DOHH2 (cell line): Measurements from ENCODE around the gene NFIL3.

ENCODE experiments used
- EZH2phosphoT487 ChIP-seq: fragments of 200-600 bp; sonication (generic); IDR thresholded peaks from 2 replicates; pipeline ENCODE4 v1.6.1; 2017; ENCODE audit warnings: borderline replicate concordance, mild to moderate bottlenecking, antibody characterized with exemption, low read length, moderate library complexity, mixed read lengths
- TF ChIP-seq, protein P1 (sequence below): fragments of 200-600 bp; sonication (generic); IDR thresholded peaks from one replicate; pipeline ENCODE4 v1.5.1; 2014; ENCODE audit warnings: antibody characterized with exemption, mild to moderate bottlenecking, low read depth, low read length; ENCODE audit not compliant: poor library complexity, severe bottlenecking

DNA sequence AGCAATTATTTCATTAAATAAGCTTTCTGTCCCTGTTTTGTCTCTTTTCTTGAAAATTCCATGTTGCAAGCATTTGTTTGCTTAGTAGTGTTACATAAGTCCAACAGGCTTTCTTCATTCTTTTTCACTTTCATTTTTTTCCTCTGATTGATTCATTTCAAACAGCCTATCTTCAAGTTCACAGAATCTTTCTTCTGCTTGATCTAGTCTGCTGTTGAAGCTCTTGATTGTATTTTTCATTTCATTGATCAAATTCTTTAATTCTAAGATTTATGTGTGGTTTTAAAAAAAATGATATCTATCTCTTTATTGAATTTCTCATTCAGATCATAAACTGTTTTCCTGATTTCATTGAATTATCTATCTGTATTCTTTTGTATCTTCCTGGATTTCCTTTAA lies 20.4 kb upstream of the NFIL3 start:
- TF ChIP-seq, protein P1, sequence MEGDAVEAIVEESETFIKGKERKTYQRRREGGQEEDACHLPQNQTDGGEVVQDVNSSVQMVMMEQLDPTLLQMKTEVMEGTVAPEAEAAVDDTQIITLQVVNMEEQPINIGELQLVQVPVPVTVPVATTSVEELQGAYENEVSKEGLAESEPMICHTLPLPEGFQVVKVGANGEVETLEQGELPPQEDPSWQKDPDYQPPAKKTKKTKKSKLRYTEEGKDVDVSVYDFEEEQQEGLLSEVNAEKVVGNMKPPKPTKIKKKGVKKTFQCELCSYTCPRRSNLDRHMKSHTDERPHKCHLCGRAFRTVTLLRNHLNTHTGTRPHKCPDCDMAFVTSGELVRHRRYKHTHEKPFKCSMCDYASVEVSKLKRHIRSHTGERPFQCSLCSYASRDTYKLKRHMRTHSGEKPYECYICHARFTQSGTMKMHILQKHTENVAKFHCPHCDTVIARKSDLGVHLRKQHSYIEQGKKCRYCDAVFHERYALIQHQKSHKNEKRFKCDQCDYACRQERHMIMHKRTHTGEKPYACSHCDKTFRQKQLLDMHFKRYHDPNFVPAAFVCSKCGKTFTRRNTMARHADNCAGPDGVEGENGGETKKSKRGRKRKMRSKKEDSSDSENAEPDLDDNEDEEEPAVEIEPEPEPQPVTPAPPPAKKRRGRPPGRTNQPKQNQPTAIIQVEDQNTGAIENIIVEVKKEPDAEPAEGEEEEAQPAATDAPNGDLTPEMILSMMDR = no peak
- TF ChIP-seq EZH2phosphoT487 = no peak
